ENCODE data around the gene BMPER.

Gene BMPER

GRCh38 chr7:34191162-34191561, 285.8 kb downstream of the BMPER start:
- no peak for DNase-seq

- DNase-seq: no peak
Measured at GRCh38 chr7:34191771-34192479, 286.6 kb downstream of the BMPER start.

GRCh38 chr7:34192906-34193305, 287.6 kb downstream of the BMPER start:
- no peak for DNase-seq

- no peak for DNase-seq
Measured at GRCh38 chr7:34198231-34198641, 292.9 kb downstream of the BMPER start.
